NCI-H524 (cell line): ENCODE measurements around the gene RAB7B.

Source experiments
- DNase-seq, 2 experiments: peaks; one replicate each; lab custom pipeline; 2025; lab: John Stamatoyannopoulos, UW

Gene RAB7B

GRCh38 chr1:205948886-205949285 is 54.3 kb downstream of the RAB7B start:
- no peak for DNase-seq

- no peak for DNase-seq
Observed at GRCh38 chr1:205948039-205948438, 55.2 kb downstream of the RAB7B start.

- no peak for DNase-seq
Observed at GRCh38 chr1:205947024-205947423, 56.2 kb downstream of the RAB7B start.

- no peak for DNase-seq
Observed at GRCh38 chr1:205945069-205945468, 58.1 kb downstream of the RAB7B start.

- no peak for DNase-seq
Observed at GRCh38 chr1:205944525-205944924, 58.7 kb downstream of the RAB7B start.

GRCh38 chr1:205943245-205943644 is 60.0 kb downstream of the RAB7B start, which contains the start of gene SLC26A9:
SLC26A9 (minus strand) TSS chr1:205943456; CDS start chr1:205935820, 7,636 bp downstream.
- DNase-seq = no peak

- DNase-seq = no peak
Observed at GRCh38 chr1:205942631-205943159, 60.5 kb downstream of the RAB7B start.

- no peak for DNase-seq
Observed at GRCh38 chr1:205940710-205941109, 62.5 kb downstream of the RAB7B start.

- DNase-seq = peak in 1 of 2 experiments; percentile 31
Observed at GRCh38 chr1:205939690-205940330, 63.4 kb downstream of the RAB7B start.

GRCh38 chr1:205938682-205939081 is 64.5 kb downstream of the RAB7B start:
- DNase-seq = peak in 1 of 2 experiments; percentile 67

- DNase-seq = no peak
Observed at GRCh38 chr1:205936846-205937586, 66.2 kb downstream of the RAB7B start.

GRCh38 chr1:205936311-205936710 is 66.9 kb downstream of the RAB7B start:
- DNase-seq = no peak

- no peak for DNase-seq
Observed at GRCh38 chr1:205935869-205936268, 67.3 kb downstream of the RAB7B start.

- DNase-seq = no peak
Observed at GRCh38 chr1:205934788-205935187, 68.4 kb downstream of the RAB7B start.

- no peak for DNase-seq
Observed at GRCh38 chr1:205933671-205934618, 69.2 kb downstream of the RAB7B start.

GRCh38 chr1:205932776-205933175 is 70.4 kb downstream of the RAB7B start:
- DNase-seq = no peak

- no peak for DNase-seq
Observed at GRCh38 chr1:205930799-205931281, 72.4 kb downstream of the RAB7B start.

- no peak for DNase-seq
Observed at GRCh38 chr1:205930195-205930577, 73.0 kb downstream of the RAB7B start.

GRCh38 chr1:205929496-205930194 is 73.5 kb downstream of the RAB7B start:
- DNase-seq = no peak

- no peak for DNase-seq
Observed at GRCh38 chr1:205928317-205928716, 74.9 kb downstream of the RAB7B start.

- no peak for DNase-seq
Observed at GRCh38 chr1:205927676-205928075, 75.5 kb downstream of the RAB7B start.
